Fibroblast of upper back skin (primary cell): ENCODE data around the gene GRWD1.

Experiments used
- DNase-seq: peaks from one replicate; pipeline ENCODE4 v3.0.0-alpha.2; 2013

Gene GRWD1

GRCh38 chr19:48498595-48499311 lies 53.0 kb downstream of the GRWD1 start:
- no peak for DNase-seq

GRCh38 chr19:48499316-48500090 lies 53.7 kb downstream of the GRWD1 start:
- DNase-seq, result no peak

GRCh38 chr19:48500830-48501493 lies 55.2 kb downstream of the GRWD1 start:
- no peak for DNase-seq

GRCh38 chr19:48501494-48502349 lies 55.9 kb downstream of the GRWD1 start:
- no peak for DNase-seq

DNA sequence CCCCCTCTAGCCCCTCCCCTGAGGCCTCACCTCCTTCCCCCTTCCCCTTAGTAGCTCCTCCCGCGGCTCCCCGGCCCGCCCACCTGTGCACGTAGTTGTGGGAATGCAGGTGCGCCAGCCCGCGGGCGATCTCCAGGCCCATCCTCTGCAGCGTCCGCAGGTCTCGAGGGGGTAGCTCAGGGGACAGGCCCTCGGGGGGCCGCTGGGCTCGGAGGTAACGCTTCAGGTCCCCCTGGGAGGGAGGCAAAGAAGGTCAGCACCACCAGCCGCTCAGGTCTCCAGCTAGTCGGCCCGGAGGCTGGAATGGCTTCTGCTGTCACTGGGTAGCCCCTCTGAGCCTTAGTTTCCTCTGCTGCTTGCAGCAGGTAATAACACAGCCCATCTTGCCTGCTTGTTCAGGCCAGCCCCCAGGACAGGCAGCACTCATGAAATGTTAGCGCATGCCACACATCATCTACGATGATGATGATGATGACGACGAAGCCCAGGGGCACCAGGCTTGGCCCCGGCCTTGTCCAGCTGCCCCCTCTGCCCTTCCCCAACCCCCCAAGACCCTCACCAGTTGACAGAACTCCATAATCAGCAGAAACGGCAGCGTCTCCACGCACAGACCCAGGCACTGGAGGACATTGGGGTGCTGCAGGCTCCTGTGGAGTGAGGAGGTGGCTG lies 56.7 kb downstream of the GRWD1 start:
- no peak for DNase-seq

- DNase-seq, result peak; percentile 49
Observed at GRCh38 chr19:48506138-48506733, 60.5 kb downstream of the GRWD1 start.
